HepG2 (cell line): Measurements from ENCODE around the gene PSMD5. TPM values are rescaled to one million over a fixed set of nuclear protein-coding genes. Genes with fewer than 3 reads are reported as not detected.

Experiments
- ARID2 ChIP-seq: sonication (generic); formaldehyde crosslinking; IDR thresholded peaks from 2 replicates; pipeline ENCODE4 v1.8.1; 2022; ENCODE audit warnings: mild to moderate bottlenecking, missing genetic modification reagents, borderline replicate concordance
- HMGXB4 ChIP-seq, 2 experiments: sonication (generic) in 1 of 2; formaldehyde crosslinking in 1 of 2; IDR thresholded peaks; 2 replicates each; pipeline versions ENCODE4 v1.4.0 to v1.6.1; 2018 to 2020; ENCODE audit warnings: missing genetic modification reagents in 2 of 2, borderline replicate concordance in 1 of 2, low read depth in 1 of 2, mild to moderate bottlenecking in 1 of 2, missing biosample characterization in 1 of 2
- ISL2 ChIP-seq: sonication (generic); formaldehyde crosslinking; IDR thresholded peaks from 2 replicates; pipeline ENCODE4 v1.5.0; 2020; ENCODE audit warnings: missing genetic modification reagents
- KDM4B ChIP-seq: sonication (generic); formaldehyde crosslinking; IDR thresholded peaks from 2 replicates; pipeline ENCODE4 v1.4.0; 2020; ENCODE audit warnings: missing genetic modification reagents
- MAFK ChIP-seq, 2 experiments: IDR thresholded peaks in 1 of 2; conservative IDR thresholded peaks in 1 of 2; 2 replicates each; pipeline ENCODE4 v1.6.1; 2011; ENCODE audit warnings: improper control_type of control experiment in 2 of 2, low read length in 2 of 2
- MLXIP ChIP-seq: sonication (generic); formaldehyde crosslinking; IDR thresholded peaks from 2 replicates; pipeline ENCODE4 v1.9.0; 2021; ENCODE audit warnings: missing genetic modification reagents, borderline replicate concordance
- SAFB2 ChIP-seq: sonication (generic); formaldehyde crosslinking; IDR thresholded peaks from 2 replicates; pipeline ENCODE4 v1.5.1; 2020; ENCODE audit warnings: missing genetic modification reagents, low read depth, mild to moderate bottlenecking, borderline replicate concordance
- SKI ChIP-seq: fragments of 450-650 bp; IDR thresholded peaks from one replicate; pipeline ENCODE4 v1.6.1; 2018; ENCODE audit warnings: mild to moderate bottlenecking; ENCODE audit not compliant: partially characterized antibody
- SKIL ChIP-seq: sonication (generic); formaldehyde crosslinking; IDR thresholded peaks from 2 replicates; pipeline ENCODE4 v1.8.0; 2022; ENCODE audit warnings: missing genetic modification reagents, mild to moderate bottlenecking, moderate library complexity, borderline replicate concordance
- TBX2 ChIP-seq: sonication (generic); formaldehyde crosslinking; IDR thresholded peaks from 2 replicates; pipeline ENCODE4 v1.5.0; 2020; ENCODE audit warnings: missing genetic modification reagents, mild to moderate bottlenecking, borderline replicate concordance
- TFDP1 ChIP-seq: IDR thresholded peaks from 2 replicates; pipeline ENCODE4 v1.6.1; 2016; ENCODE audit warnings: missing compliant biosample characterization, missing genetic modification reagents, borderline replicate concordance
- THAP7 ChIP-seq: sonication (generic); formaldehyde crosslinking; IDR thresholded peaks from 2 replicates; pipeline ENCODE4 v1.8.1; 2023; ENCODE audit warnings: mild to moderate bottlenecking, missing genetic modification reagents
- ZNF33A ChIP-seq: sonication (generic); formaldehyde crosslinking; IDR thresholded peaks from 2 replicates; pipeline ENCODE4 v1.5.1; 2020; ENCODE audit warnings: missing genetic modification reagents, mild to moderate bottlenecking, moderate library complexity, borderline replicate concordance
- ZNF501 ChIP-seq: sonication (generic); formaldehyde crosslinking; IDR thresholded peaks from 2 replicates; pipeline ENCODE4 v1.5.1; 2020; ENCODE audit warnings: mild to moderate bottlenecking, moderate library complexity, missing genetic modification reagents
- ZSCAN22 ChIP-seq: sonication (generic); formaldehyde crosslinking; IDR thresholded peaks from 2 replicates; pipeline ENCODE4 v1.4.0; 2020; ENCODE audit warnings: mild to moderate bottlenecking, missing genetic modification reagents
- polyA plus RNA-seq, 8 experiments: library from polyadenylated mRNA; depleted of rRNA in 3 of 8; stranded (reverse) in 7 of 8; unstranded in 1 of 8; fragments of >200 nt; fragmentation: Illumina TruSeq in 4 of 8; extraction: Trizol in 4 of 8; gene quantifications; 2 replicates each; pipeline versions ENCODE4 v1.2.1 to v1.2.3, GENCODE V29; 2011 to 2016; ENCODE audit warnings: low read depth in 4 of 8, missing spikeins in 1 of 8, mixed read lengths in 1 of 8; ENCODE audit not compliant: insufficient read depth in 1 of 8
- total RNA-seq, 5 experiments: library from RNA; depleted of rRNA; stranded (reverse); fragments of >200 nt; fragmentation: Illumina TruSeq; extraction: Trizol; gene quantifications; 2 replicates each; pipeline ENCODE4 v1.2.3, GENCODE V29; 2016; ENCODE audit warnings: low read depth in 1 of 5

The PSMD5 gene
- total and polyA plus RNA-seq, 2 of the 13 experiments (the other 11 are each of a cell fraction or from before 2014, with no cell fraction given), result 12.7 to 18.1 TPM

- TF ChIP-seq SAFB2 (CRISPR knock-in tag) (0 out of 2 replicates have a peak, but pooled peaks have one; percentile 7), ZNF501 (CRISPR knock-in tag) (no peak), ISL2 (CRISPR knock-in tag) (peak; percentile 45; the same call in 1 of the 2 replicates), KDM4B (CRISPR knock-in tag) (0 out of 2 replicates have a peak, but pooled peaks have one; percentile 55), TFDP1 (CRISPR knock-in tag) (peak; percentile 50; the same call in 1 of the 2 replicates), HMGXB4 (CRISPR knock-in tag; IDR thresholded peaks at IDR 0.05; ENCODE audit: borderline replicate concordance in 1 of 2, low read depth in 1 of 2) (peak; percentile 62 to 68; a peak in 2 of 4 replicates), SKIL (CRISPR knock-in tag) (peak; percentile 56; the same call in 1 of the 2 replicates), ZNF33A (no peak), TBX2 (peak; percentile 76), SKI (peak; percentile 35), THAP7 (CRISPR knock-in tag) (no peak), ARID2 (no peak), MAFK (conservative IDR thresholded peaks at IDR 0.05 in 1 of 2, IDR thresholded peaks at IDR 0.05 in 1 of 2; ENCODE audit: low read length in 2 of 2) (no peak), MLXIP (CRISPR knock-in tag) (no peak), ZSCAN22 (CRISPR knock-in tag) (no peak)
These were observed 34.7 kb upstream of the PSMD5 start (continued) for GRCh38 chr9:120877276-120878034.
